ENCODE data around the gene CDK12.
A peak's percentile ranks its signal among the peaks of the same experiment; 100 is the strongest.
"Not testable (repeated sequence)": the region's sequence is repeated elsewhere in the genome, so short reads cannot be mapped to it uniquely, and the experiment has no call there.

Gene CDK12

DNA sequence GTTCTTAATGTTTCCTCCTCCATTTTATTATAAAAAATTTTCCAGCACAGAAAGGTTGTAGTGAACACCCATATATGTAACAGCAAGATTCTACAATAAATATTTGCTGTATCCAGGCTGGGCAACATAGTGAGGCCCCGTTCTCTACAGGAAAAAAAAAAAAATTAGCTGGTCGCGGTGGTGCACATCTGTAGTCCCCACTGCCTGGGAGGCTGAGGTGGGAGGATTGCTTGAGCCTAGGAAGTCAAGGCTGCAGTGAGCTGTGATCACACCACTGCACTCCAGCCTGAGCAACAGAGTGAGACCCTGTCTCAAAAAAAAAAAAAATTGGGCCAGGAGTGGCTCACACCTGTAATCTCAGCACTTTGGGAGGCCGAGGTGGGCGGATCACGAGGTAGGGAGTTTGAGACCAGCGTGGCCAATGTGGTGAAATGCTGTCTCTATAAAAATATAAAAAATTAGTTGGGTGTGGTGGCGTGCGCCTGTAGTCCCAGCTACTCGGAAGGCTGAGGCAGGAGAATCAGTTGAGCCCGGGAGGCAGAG, 3.4 kb downstream of the CDK12 start:
- not testable (repeated sequence) for H3K9me3 ChIP-seq (ENCODE audit: insufficient read depth, low read depth, low read length); H3K27me3 ChIP-seq (ENCODE audit: insufficient read depth, low read length); H3K27ac ChIP-seq (ENCODE audit: low read length); H3K4me1 ChIP-seq (ENCODE audit: insufficient read depth, low read length)
- Histone ChIP-seq H3K36me3 (ENCODE audit: insufficient read depth, low read depth, low read length) (peaks cover 15% of the 10 kb centered on the region; the same call in 1 of the 2 replicates), H3K4me3 (ENCODE audit: low read length) (peak overlapping the region; percentile 100), H3K9ac (ENCODE audit: low read depth, low read length) (peak overlapping the region; percentile 97; the same call in 1 of the 2 replicates)

- H3K9ac ChIP-seq (ENCODE audit: low read depth, low read length); H3K27me3 ChIP-seq (ENCODE audit: insufficient read depth, low read length); H3K27ac ChIP-seq (ENCODE audit: low read length); H3K4me1 ChIP-seq (ENCODE audit: insufficient read depth, low read length); H3K9me3 ChIP-seq (ENCODE audit: insufficient read depth, low read depth, low read length); H3K4me3 ChIP-seq (ENCODE audit: low read length): not testable (repeated sequence)
- H3K36me3 ChIP-seq (ENCODE audit: insufficient read depth, low read depth, low read length): peaks cover 46% of the 10 kb centered on the region
Observed at GRCh38 chr17:39468610-39469009, 7.3 kb downstream of the CDK12 start.

DNA sequence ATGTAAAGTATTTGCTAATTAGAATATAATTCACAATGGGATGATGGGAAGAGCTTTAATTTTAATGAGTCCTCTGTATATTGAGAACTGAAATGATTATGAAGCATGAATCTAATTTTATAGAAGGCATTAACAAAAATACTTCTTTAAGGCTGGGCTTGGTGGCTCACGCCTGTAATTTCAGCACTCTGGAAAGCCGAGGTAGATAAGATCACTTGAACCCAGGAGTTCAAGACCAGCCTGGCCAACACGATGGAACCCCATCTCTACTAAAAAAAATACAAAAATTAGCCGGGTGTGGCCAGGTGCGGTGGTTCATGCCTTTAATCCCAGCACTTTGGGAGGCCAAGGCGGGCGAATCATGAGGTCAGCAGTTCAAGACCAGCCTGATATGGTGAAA, 12.0 kb downstream of the CDK12 start:
- H3K4me1 ChIP-seq (ENCODE audit: insufficient read depth, low read length): no peaks in the 10 kb centered on the region

DNA sequence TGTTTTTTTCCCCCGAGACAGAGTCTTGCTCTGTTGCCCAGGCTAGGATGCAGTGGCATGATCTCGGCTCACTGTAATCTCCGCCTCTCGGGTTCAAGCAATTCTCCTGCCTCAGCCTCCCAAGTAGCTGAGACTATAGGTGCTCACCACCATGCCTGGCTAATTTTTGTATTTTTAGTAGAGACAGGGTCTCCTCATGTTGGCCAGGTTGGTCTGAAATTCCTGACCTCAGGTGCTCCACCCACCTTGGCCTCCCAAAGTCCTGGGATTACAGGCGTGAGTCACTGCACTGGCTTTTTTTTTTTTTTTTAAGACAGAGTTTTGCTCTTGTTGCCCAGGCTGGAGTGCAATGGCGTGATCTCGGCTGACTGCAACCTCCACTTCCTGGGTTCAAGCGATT, 18.3 kb downstream of the CDK12 start:
- H3K9me3 ChIP-seq (ENCODE audit: insufficient read depth, low read depth, low read length); H3K9ac ChIP-seq (ENCODE audit: low read depth, low read length); H3K4me3 ChIP-seq (ENCODE audit: low read length); H3K27me3 ChIP-seq (ENCODE audit: insufficient read depth, low read length); H3K27ac ChIP-seq (ENCODE audit: low read length); H3K4me1 ChIP-seq (ENCODE audit: insufficient read depth, low read length): not testable (repeated sequence)
- peaks cover 54% of the 10 kb centered on the region for H3K36me3 ChIP-seq (ENCODE audit: insufficient read depth, low read depth, low read length)

More for the DNA sequence above, 12.0 kb downstream of the CDK12 start:
- Histone ChIP-seq H3K36me3 (ENCODE audit: insufficient read depth, low read depth, low read length) (peaks cover 58% of the 10 kb centered on the region), H3K4me3 (ENCODE audit: low read length) (no peak overlapping the region), H3K27ac (ENCODE audit: low read length) (no peak overlapping the region), H3K9me3 (ENCODE audit: insufficient read depth, low read depth, low read length) (no peaks in the 10 kb centered on the region), H3K27me3 (ENCODE audit: insufficient read depth, low read length) (no peaks in the 10 kb centered on the region), H3K9ac (ENCODE audit: low read depth, low read length) (no peak overlapping the region)

DNA sequence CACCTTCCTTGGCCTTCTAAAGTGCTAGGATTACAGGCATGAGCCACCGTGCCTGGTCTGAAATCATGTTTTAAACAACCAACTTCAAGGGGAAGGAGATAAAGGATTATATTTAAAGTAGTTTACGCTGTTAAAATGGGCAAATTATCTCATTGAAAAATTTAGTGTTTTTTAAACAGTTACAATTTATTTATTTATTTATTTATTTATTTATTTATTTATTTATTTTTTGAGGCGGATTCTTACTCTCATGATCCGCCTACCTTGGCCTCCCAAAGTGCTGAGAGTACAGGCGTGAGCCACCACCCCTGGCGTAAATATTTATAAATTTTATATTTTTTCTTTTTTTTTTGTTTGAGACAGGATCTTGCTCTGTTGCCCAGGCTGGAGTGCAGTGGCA, 22.2 kb downstream of the CDK12 start:
- H3K36me3 ChIP-seq (ENCODE audit: insufficient read depth, low read depth, low read length): peaks cover 44% of the 10 kb centered on the region
- H3K27ac ChIP-seq (ENCODE audit: low read length): no peak overlapping the region
- H3K4me3 ChIP-seq (ENCODE audit: low read length): no peak overlapping the region
- no peaks in the 10 kb centered on the region for H3K9me3 ChIP-seq (ENCODE audit: insufficient read depth, low read depth, low read length)
- H3K27me3 ChIP-seq (ENCODE audit: insufficient read depth, low read length): no peaks in the 10 kb centered on the region
- H3K9ac ChIP-seq (ENCODE audit: low read depth, low read length): no peak overlapping the region
- no peaks in the 10 kb centered on the region for H3K4me1 ChIP-seq (ENCODE audit: insufficient read depth, low read length)

DNA sequence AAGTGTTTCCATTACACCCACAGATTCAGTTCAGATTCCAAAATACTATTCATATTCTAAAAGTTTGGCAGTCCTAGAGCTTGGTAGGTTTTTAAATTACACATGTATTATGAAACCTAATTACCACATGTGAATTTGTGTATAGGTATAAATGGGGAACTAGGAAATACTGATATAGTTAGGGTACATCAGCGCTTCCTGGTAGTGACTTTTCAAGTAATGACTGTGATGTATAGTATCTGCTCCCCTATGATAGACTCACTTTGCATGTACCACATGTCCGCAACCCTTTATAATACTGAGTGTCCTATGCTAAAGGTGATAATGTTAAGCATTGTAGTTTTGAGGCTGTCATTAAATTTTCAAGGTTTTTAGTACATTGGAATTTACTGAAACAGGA, 22.9 kb downstream of the CDK12 start:
- Histone ChIP-seq H3K4me3 (ENCODE audit: low read length) (no peak overlapping the region), H3K27me3 (ENCODE audit: insufficient read depth, low read length) (no peaks in the 10 kb centered on the region), H3K4me1 (ENCODE audit: insufficient read depth, low read length) (no peaks in the 10 kb centered on the region), H3K9me3 (ENCODE audit: insufficient read depth, low read depth, low read length) (no peaks in the 10 kb centered on the region), H3K36me3 (ENCODE audit: insufficient read depth, low read depth, low read length) (peaks cover 40% of the 10 kb centered on the region; the same call in 1 of the 2 replicates), H3K27ac (ENCODE audit: low read length) (no peak overlapping the region), H3K9ac (ENCODE audit: low read depth, low read length) (no peak overlapping the region)

- Histone ChIP-seq H3K9me3 (ENCODE audit: insufficient read depth, low read depth, low read length) (no peaks in the 10 kb centered on the region), H3K27ac (ENCODE audit: low read length) (no peak overlapping the region), H3K27me3 (ENCODE audit: insufficient read depth, low read length) (no peaks in the 10 kb centered on the region), H3K36me3 (ENCODE audit: insufficient read depth, low read depth, low read length) (peaks cover 36% of the 10 kb centered on the region), H3K4me3 (ENCODE audit: low read length) (no peak overlapping the region), H3K4me1 (ENCODE audit: insufficient read depth, low read length) (no peaks in the 10 kb centered on the region), H3K9ac (ENCODE audit: low read depth, low read length) (no peak overlapping the region)
Observed at GRCh38 chr17:39485555-39485954, 24.3 kb downstream of the CDK12 start.

- no peak overlapping the region for H3K9ac ChIP-seq (ENCODE audit: low read depth, low read length)
Observed at GRCh38 chr17:39486242-39486641, 25.0 kb downstream of the CDK12 start.

GRCh38 chr17:39487490-39487889, 26.2 kb downstream of the CDK12 start:
- H3K9me3 ChIP-seq (ENCODE audit: insufficient read depth, low read depth, low read length): not testable (repeated sequence)

More at GRCh38 chr17:39486242-39486641, 25.0 kb downstream of the CDK12 start:
- no peak overlapping the region for H3K4me3 ChIP-seq (ENCODE audit: low read length)
- H3K36me3 ChIP-seq (ENCODE audit: insufficient read depth, low read depth, low read length): peaks cover 39% of the 10 kb centered on the region
- no peaks in the 10 kb centered on the region for H3K9me3 ChIP-seq (ENCODE audit: insufficient read depth, low read depth, low read length)
- H3K27ac ChIP-seq (ENCODE audit: low read length): no peak overlapping the region
- no peaks in the 10 kb centered on the region for H3K27me3 ChIP-seq (ENCODE audit: insufficient read depth, low read length)
- H3K4me1 ChIP-seq (ENCODE audit: insufficient read depth, low read length): no peaks in the 10 kb centered on the region

GRCh38 chr17:39487946-39488345, 26.7 kb downstream of the CDK12 start:
- H3K9me3 ChIP-seq (ENCODE audit: insufficient read depth, low read depth, low read length): no peaks in the 10 kb centered on the region
- no peaks in the 10 kb centered on the region for H3K27me3 ChIP-seq (ENCODE audit: insufficient read depth, low read length)
- no peak overlapping the region for H3K27ac ChIP-seq (ENCODE audit: low read length)
- H3K4me3 ChIP-seq (ENCODE audit: low read length): no peak overlapping the region
- H3K4me1 ChIP-seq (ENCODE audit: insufficient read depth, low read length): no peaks in the 10 kb centered on the region
- peaks cover 42% of the 10 kb centered on the region for H3K36me3 ChIP-seq (ENCODE audit: insufficient read depth, low read depth, low read length)
- H3K9ac ChIP-seq (ENCODE audit: low read depth, low read length): no peak overlapping the region

More at GRCh38 chr17:39487490-39487889, 26.2 kb downstream of the CDK12 start:
- not testable (repeated sequence) for H3K27me3 ChIP-seq (ENCODE audit: insufficient read depth, low read length); H3K4me3 ChIP-seq (ENCODE audit: low read length); H3K4me1 ChIP-seq (ENCODE audit: insufficient read depth, low read length); H3K9ac ChIP-seq (ENCODE audit: low read depth, low read length); H3K27ac ChIP-seq (ENCODE audit: low read length)
- peaks cover 40% of the 10 kb centered on the region for H3K36me3 ChIP-seq (ENCODE audit: insufficient read depth, low read depth, low read length)

DNA sequence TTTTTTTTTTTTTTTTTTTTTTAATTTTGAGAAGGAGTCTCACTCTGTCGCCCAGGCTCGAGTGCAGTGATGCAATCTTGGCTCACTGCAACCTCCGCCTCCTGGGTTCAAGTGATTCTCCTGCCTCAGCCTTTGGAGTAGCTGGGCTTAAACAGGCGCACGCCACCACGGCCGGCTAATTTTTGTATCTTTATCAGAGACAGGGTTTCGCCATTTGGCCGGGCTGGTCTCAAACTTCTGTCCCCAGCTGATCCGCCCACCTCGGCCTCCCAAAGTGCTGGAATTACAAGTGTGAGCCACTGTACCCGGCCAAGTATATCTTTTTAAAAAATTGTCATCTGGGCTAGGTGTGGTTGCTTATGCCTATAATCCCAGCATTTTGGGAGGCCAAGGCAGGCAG, 35.6 kb downstream of the CDK12 start:
- H3K9ac ChIP-seq (ENCODE audit: low read depth, low read length): not testable (repeated sequence)

GRCh38 chr17:39507511-39507910, 46.2 kb downstream of the CDK12 start:
- no peak overlapping the region for H3K9ac ChIP-seq (ENCODE audit: low read depth, low read length)
- H3K27me3 ChIP-seq (ENCODE audit: insufficient read depth, low read length): no peaks in the 10 kb centered on the region
- H3K4me1 ChIP-seq (ENCODE audit: insufficient read depth, low read length): no peaks in the 10 kb centered on the region
- H3K27ac ChIP-seq (ENCODE audit: low read length): no peak overlapping the region
- peaks cover 87% of the 10 kb centered on the region for H3K36me3 ChIP-seq (ENCODE audit: insufficient read depth, low read depth, low read length)
- no peak overlapping the region for H3K4me3 ChIP-seq (ENCODE audit: low read length)
- H3K9me3 ChIP-seq (ENCODE audit: insufficient read depth, low read depth, low read length): no peaks in the 10 kb centered on the region

More for the DNA sequence above, 35.6 kb downstream of the CDK12 start:
- H3K36me3 ChIP-seq (ENCODE audit: insufficient read depth, low read depth, low read length): peaks cover 81% of the 10 kb centered on the region
- not testable (repeated sequence) for H3K4me1 ChIP-seq (ENCODE audit: insufficient read depth, low read length); H3K9me3 ChIP-seq (ENCODE audit: insufficient read depth, low read depth, low read length); H3K4me3 ChIP-seq (ENCODE audit: low read length); H3K27me3 ChIP-seq (ENCODE audit: insufficient read depth, low read length); H3K27ac ChIP-seq (ENCODE audit: low read length)

Measured in iPS-20b (cell line).